Pancreas (tissue), 10 donors: ENCODE data around the gene CCNK. TPM values are rescaled to one million over a fixed set of nuclear protein-coding genes. Genes with fewer than 3 reads are reported as not detected.

Experiments used
- ATAC-seq, 4 donors: fragments of 200-7000 bp; cut with Tn5 transposase; one replicate each; pipeline versions ENCODE4 v1.8.0 to v1.9.1; 2020; ENCODE audit warnings: mild to moderate bottlenecking in 4 of 4, moderate library complexity in 4 of 4
- DNase-seq, 6 donors: peaks; one replicate each; pipeline ENCODE4 v3.0.0-alpha.2; 2020
- FAIRE-seq: peaks from 2 replicates; lab custom pipeline; 2012; peaks lifted over from hg19 to GRCh38; lab: Jason Lieb, UNC
- H3K27ac ChIP-seq, 4 donors: fragments of 200-600 bp; sonication (generic); 1 replicate in 3 of 4; 2 replicates in 1 of 4; pipeline versions ENCODE4 v1.5.0 to v1.8.0; 2020
- H3K27me3 ChIP-seq, 4 donors: fragments of 200-600 bp; one replicate each; pipeline ENCODE4 v1.8.0; 2021
- H3K36me3 ChIP-seq, 3 donors: fragments of 200-600 bp; sonication (generic) in 1 of 3; one replicate each; pipeline versions ENCODE4 v1.5.0 to v1.8.0; 2020 to 2021
- H3K4me1 ChIP-seq, 3 donors: fragments of 200-600 bp; one replicate each; pipeline ENCODE4 v1.8.0; 2021
- H3K4me3 ChIP-seq, 4 donors: fragments of 200-600 bp; sonication (generic) in 2 of 4; one replicate each; pipeline versions ENCODE4 v1.5.0 to v1.8.0; 2020 to 2021
- H3K9me3 ChIP-seq, 4 donors: fragments of 200-600 bp; one replicate each; pipeline ENCODE4 v1.8.0; 2021
- CTCF ChIP-seq, 4 donors: fragments of 200-600 bp; sonication (generic) in 3 of 4; IDR thresholded peaks; one replicate each; pipeline versions ENCODE4 v1.5.0 to v1.8.0; 2021; ENCODE audit warnings: antibody characterized with exemption in 4 of 4
- WGBS, 2 donors: extraction: QIAGEN DNeasy Blood & Tissue Kit; methylation state at CpG; one replicate each; pipeline ENCODE4 v1.1.7; 2013; 5-methylcytosine and 5-hydroxymethylcytosine counted together
- intact Hi-C, 3 donors: fragments of 100-400 bp; cut with DNase I; formaldehyde crosslinking; loops; one replicate each; pipeline versions ENCODE4 v1.11.1 to v1.14.2; 2022
- polyA plus RNA-seq, 2 donors: library from polyadenylated mRNA; stranded (reverse); fragments of 200-250 nt; gene quantifications; one replicate each; pipeline ENCODE4 v1.2.3, GENCODE V29; 2013
- total RNA-seq, 6 donors: library from RNA; stranded (reverse); fragmentation: NEBNext Ultra II Directional in 4 of 6; extraction: Animal tissue kit (Norgen Biotek cat#: 25700) in 4 of 6; gene quantifications; one replicate each; pipeline versions ENCODE4 v1.2.1 to v1.2.4, GENCODE V29; 2021 to 2023
- donor health status: healthy with polysubstance abuse.
- donor health status: DM: no; HTN: no; CAD: no; lungs with moderate emphysema.
- donor health status: DM: no; HTN: no; CAD: no.
- donor health status: control.
- donor health status: control.
- donor health status: Bipolar disorder and iron deficiency.
- donor health status: DM: yes; HTN: yes; CAD: no.
- donor health status: DM: no; HTN: no; CAD: no.
- donor health status: DM: no; HTN: no; CAD: no.
- donor health status: DM: yes; HTN: yes; CAD: no.

The CCNK gene
- total and polyA plus RNA-seq, 8 donors, result 7.9 to 23.4 (median 14.5) TPM

DNA sequence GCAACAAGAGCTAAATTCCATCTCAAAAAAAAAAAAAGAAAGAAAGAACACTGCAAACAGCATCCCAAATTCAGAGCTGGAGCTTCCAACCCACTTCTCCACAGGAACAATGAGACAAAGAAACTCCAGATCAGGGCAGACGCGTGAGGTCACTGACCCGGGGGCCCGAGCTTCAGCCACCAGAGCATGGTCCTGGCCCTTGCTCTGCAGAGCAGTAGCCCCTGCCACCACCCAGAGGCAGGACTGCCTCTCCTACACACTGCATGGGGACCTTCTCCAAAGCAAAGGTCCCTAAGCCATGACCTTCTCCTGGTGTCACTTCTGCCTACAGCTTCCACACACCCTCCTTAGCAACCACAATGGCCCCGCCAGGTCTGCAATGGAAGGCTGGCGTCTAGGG lies 53.1 kb downstream of the CCNK start:
- Histone ChIP-seq H3K36me3 (no peaks in the 10 kb centered on the region), H3K4me1 (peaks cover 0 to 5% (median 0%) of the 10 kb centered on the region in 3 donors), H3K4me3 (no peak overlapping the region), H3K27me3 (no peaks in the 10 kb centered on the region), H3K9me3 (no peaks in the 10 kb centered on the region), H3K27ac (no peak overlapping the region)
- ATAC-seq (no peak), DNase-seq (no peak), FAIRE-seq (no peak)
- intact Hi-C loops, result no loop called here
- WGBS, 2 donors, result 95% methylated on average over 6 of the region's 6 CpGs
- no peak for TF ChIP-seq CTCF (IDR thresholded peaks at IDR 0.05)

DNA sequence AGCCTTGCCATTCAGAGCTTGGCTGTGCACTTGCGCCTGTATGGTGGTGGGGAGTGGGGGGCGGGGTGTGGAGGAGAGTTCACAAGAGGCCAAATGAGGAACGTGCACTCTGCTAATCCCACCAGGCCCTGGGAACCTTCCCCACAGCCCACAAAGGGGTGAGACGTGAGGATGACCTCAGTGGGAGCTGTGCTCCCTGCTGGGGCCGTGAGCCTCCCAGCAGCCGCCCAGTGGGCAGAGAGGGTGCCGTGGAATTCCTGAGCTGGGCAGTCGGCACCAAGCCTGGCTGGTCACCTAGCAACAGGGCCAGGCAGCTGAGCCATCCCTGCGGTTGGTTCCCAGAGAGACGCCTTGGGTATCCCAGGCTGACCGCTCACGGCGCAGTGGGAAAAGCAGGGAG lies 53.7 kb downstream of the CCNK start:
- Histone ChIP-seq H3K27ac (no peak overlapping the region), H3K4me3 (no peak overlapping the region), H3K9me3 (no peaks in the 10 kb centered on the region), H3K36me3 (no peaks in the 10 kb centered on the region), H3K27me3 (no peaks in the 10 kb centered on the region), H3K4me1 (peaks cover 0 to 5% (median 0%) of the 10 kb centered on the region in 3 donors)
- intact Hi-C loops, result no loop called here
- DNase-seq (no peak), ATAC-seq (peak in 2 of 4 donors; percentile 16 to 29), FAIRE-seq (no peak)
- TF ChIP-seq CTCF (IDR thresholded peaks at IDR 0.05), result no peak
- 67 to 79% methylated on average over 10 to 13 of the region's 13 CpGs for WGBS, 2 donors

DNA sequence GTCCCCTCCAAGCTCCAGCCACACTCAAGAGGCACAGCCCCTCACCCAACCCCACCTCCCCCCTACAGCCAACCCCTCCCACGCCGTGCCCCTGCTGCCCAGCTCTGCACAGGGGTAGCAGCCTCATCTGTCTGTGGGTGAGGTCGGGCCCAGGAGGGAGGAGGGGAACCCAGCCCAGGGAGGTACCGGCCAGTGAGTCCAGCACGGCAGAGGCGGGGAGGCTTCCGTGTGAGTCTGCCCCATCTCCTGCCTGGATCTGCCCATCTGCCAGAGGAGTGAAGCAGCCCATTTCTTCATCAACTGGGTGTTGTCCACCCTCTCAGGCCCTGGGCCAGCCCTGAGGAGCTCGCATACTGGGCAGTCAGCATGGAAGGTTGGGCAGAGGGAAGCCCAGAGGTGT lies 54.2 kb downstream of the CCNK start:
- 89 to 90% methylated on average over 3 to 8 of the region's 8 CpGs for WGBS, 2 donors
- TF ChIP-seq CTCF (IDR thresholded peaks at IDR 0.05), result no peak
- H3K27me3 ChIP-seq, result no peaks in the 10 kb centered on the region
- no peak overlapping the region for H3K27ac ChIP-seq
- intact Hi-C loops, result no loop called here
- ATAC-seq (no peak), DNase-seq (peak in 1 of 6 donors; percentile 60), FAIRE-seq (no peak)
- no peaks in the 10 kb centered on the region for H3K36me3 ChIP-seq
- H3K9me3 ChIP-seq, result no peaks in the 10 kb centered on the region
- no peak overlapping the region for H3K4me3 ChIP-seq
- H3K4me1 ChIP-seq, result peaks cover 0 to 5% (median 0%) of the 10 kb centered on the region in 3 donors

GRCh38 chr14:99535908-99536778 lies 54.9 kb downstream of the CCNK start:
- intact Hi-C loops, result no loop called here
- no peaks in the 10 kb centered on the region for H3K36me3 ChIP-seq
- H3K4me3 ChIP-seq, result no peak overlapping the region
- H3K9me3 ChIP-seq, result no peaks in the 10 kb centered on the region
- FAIRE-seq (no peak), ATAC-seq (no peak), DNase-seq (peak in 1 of 6 donors; percentile 77)
- TF ChIP-seq CTCF (IDR thresholded peaks at IDR 0.05), result no peak
- H3K27ac ChIP-seq, result no peak overlapping the region
- peaks cover 0 to 5% (median 0%) of the 10 kb centered on the region in 3 donors for H3K4me1 ChIP-seq
- 92 to 95% methylated on average over 24 of the region's 24 CpGs for WGBS, 2 donors
- H3K27me3 ChIP-seq, result no peaks in the 10 kb centered on the region

DNA sequence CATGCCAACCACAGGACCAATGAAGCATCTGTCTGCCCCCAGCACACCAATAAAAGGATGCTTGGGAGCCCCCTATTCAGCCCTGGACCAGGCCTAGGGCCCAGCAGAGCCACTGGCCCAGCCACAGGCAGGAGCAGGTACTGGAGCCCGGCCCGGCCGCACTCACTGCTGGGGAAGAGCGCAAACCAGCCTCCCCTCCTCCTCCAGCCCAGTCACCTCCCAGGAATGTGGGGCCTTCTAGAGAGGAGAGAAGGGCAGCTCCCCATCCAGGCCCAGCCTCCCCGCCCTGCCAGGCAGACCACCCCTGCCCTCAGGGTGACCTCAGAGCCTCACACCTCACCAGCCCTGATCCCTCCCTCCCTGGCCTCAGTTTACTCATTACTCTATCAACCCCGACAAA lies 56.2 kb downstream of the CCNK start:
- Histone ChIP-seq H3K9me3 (no peaks in the 10 kb centered on the region), H3K4me1 (peaks cover 0 to 5% (median 0%) of the 10 kb centered on the region in 3 donors), H3K36me3 (no peaks in the 10 kb centered on the region), H3K4me3 (no peak overlapping the region), H3K27me3 (no peaks in the 10 kb centered on the region), H3K27ac (no peak overlapping the region)
- DNase-seq, result peak in 1 of 6 donors; percentile 58
- no peak for FAIRE-seq
- ATAC-seq, result peak; percentile 30 to 69 (median 52)
- 83 to 90% methylated on average over 6 of the region's 6 CpGs for WGBS, 2 donors
- intact Hi-C loops, result no loop called here
- TF ChIP-seq CTCF (IDR thresholded peaks at IDR 0.05), result no peak
